GM12878 (cell line): ENCODE results near the gene HMGCR.

ENCODE experiments used
- ATF7 ChIP-seq: fragments of 450-650 bp; IDR thresholded peaks from 2 replicates; pipeline ENCODE4 v1.6.1; 2016; ENCODE audit warnings: low read depth, mild to moderate bottlenecking
- CTCF ChIP-seq, 3 experiments: IDR thresholded peaks in 2 of 3; conservative IDR thresholded peaks in 1 of 3; 2 replicates each; pipeline ENCODE4 v1.5.1; 2011; ENCODE audit warnings: low read depth in 3 of 3, low read length in 3 of 3, mild to moderate bottlenecking in 3 of 3, control low read depth in 2 of 3, moderate library complexity in 2 of 3, inconsistent platforms in 1 of 3, mixed read lengths in 1 of 3; ENCODE audit not compliant: control insufficient read depth in 2 of 3, insufficient read depth in 1 of 3; ENCODE audit errors: extremely low read depth in 1 of 3
- EP300 ChIP-seq, 2 experiments: fragments of 150-350 bp in 1 of 2; IDR thresholded peaks; 2 replicates each; pipeline ENCODE4 v1.6.1; 2011 to 2012; ENCODE audit warnings: low read depth in 2 of 2, low read length in 2 of 2, borderline replicate concordance in 1 of 2, improper control_type of control experiment in 1 of 2, inconsistent platforms in 1 of 2; ENCODE audit not compliant: control insufficient read depth in 1 of 2
- POLR2A ChIP-seq: IDR thresholded peaks from 2 replicates; pipeline ENCODE4 v1.6.1; 2011; ENCODE audit warnings: low read depth, mild to moderate bottlenecking, low read length
- SMC3 ChIP-seq: IDR thresholded peaks from 2 replicates; pipeline ENCODE4 v1.6.1; 2011; ENCODE audit warnings: low read length, improper control_type of control experiment, borderline replicate concordance
- TAF1 ChIP-seq: IDR thresholded peaks from 2 replicates; pipeline ENCODE4 v1.6.1; 2011; ENCODE audit warnings: mild to moderate bottlenecking, low read depth, low read length, borderline replicate concordance
- WRNIP1 ChIP-seq: IDR thresholded peaks from 2 replicates; pipeline ENCODE4 v1.6.1; 2011; ENCODE audit warnings: low read depth, low read length, improper control_type of control experiment, borderline replicate concordance

GRCh38 chr5:75363111-75363510, 26.1 kb downstream of the HMGCR start:
- no peak for TF ChIP-seq POLR2A
- TF ChIP-seq EP300 (IDR thresholded peaks at IDR 0.05; ENCODE audit: borderline replicate concordance in 1 of 2, control insufficient read depth in 1 of 2, low read depth in 2 of 2, low read length in 2 of 2) = no peak
- TF ChIP-seq CTCF (IDR thresholded peaks at IDR 0.05 in 2 of 3, conservative IDR thresholded peaks at IDR 0.05 in 1 of 3; ENCODE audit: control insufficient read depth in 2 of 3, extremely low read depth in 1 of 3, insufficient read depth in 1 of 3, low read depth in 3 of 3, low read length in 3 of 3) = no peak
- TF ChIP-seq SMC3 = no peak
- TF ChIP-seq WRNIP1 = no peak
- TF ChIP-seq TAF1 = no peak
- no peak for TF ChIP-seq ATF7
